Stimulated activated CD8-positive, alpha-beta memory T cell treated with anti-CD3 and anti-CD28 coated beads, Interleukin-4, amount 100 ng/mL, for 24 hours (primary cell): Measurements from ENCODE around the gene MICALL1.

Source experiments
- DNase-seq: peaks from one replicate; pipeline ENCODE4 v3.0.0-alpha.2; 2020; ENCODE audit warnings: low read depth

The MICALL1 gene

GRCh38 chr22:37905534-37906363 lies at the start of gene MICALL1:
Gene MICALL1 (plus strand): TSS chr22:37906297. CDS start chr22:37906423, 126 bp downstream.
- DNase-seq, result peak; percentile 49

- no peak for DNase-seq
Measured at GRCh38 chr22:37860796-37861421, 45.2 kb upstream of the MICALL1 start.

DNA sequence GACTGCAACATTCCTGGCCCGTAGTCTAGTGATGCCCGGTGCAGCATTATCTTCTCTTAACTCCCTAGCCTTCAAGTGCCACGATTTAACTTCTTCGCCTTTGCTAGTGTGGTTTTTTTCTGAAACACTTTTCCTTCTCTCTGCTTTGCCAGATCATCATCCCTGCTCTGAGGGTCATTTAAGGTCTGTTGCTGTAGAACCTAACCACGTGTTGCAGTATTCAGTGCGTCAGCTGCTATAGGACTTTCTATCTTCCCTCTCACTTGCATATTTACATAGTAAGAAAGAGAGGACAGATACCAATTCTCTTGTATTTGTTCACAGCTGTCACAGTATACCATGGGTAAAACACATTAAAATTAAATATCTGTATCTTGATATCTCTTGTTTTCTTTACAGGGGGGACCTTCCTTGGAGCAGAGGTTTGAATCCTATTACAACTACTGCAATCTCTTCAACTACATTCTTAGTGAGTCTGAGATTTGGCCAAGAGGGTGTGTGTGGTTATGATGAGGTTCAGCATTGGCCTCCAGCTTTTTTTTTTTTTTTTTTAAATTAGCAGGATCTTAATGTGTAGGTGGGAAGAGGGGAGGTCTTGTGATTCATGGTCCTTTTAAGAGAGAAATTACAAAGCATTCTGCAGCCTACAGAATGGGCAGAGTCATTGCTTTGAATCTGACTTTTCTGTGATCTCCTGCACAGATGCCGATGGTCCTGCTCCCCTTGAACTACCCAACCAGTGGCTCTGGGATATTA lies 43.3 kb upstream of the MICALL1 start:
- DNase-seq, result no peak

DNA sequence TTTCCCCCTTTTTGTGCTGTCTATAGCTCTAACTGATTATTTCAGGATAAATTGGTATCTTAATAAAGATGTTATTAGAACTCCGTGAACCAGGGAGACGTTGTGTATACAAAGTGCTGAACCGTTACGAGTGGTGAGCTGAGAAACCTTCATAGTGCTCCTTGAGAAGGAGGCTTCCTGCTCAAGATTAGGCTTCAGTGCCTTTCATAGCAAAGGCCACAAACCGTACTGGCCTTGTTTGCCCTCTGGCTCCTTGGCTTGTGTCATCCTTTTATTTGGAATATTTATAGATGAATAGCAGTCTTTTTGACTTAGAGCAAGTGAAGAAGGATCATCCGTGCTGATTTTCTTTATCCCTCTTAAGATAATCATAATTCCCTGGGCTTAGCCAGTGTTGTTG lies 40.6 kb upstream of the MICALL1 start:
- DNase-seq, result no peak

- DNase-seq, result no peak
Measured at GRCh38 chr22:37870273-37870672, 35.8 kb upstream of the MICALL1 start.

GRCh38 chr22:37880668-37881440 lies 25.2 kb upstream of the MICALL1 start:
- no peak for DNase-seq

DNA sequence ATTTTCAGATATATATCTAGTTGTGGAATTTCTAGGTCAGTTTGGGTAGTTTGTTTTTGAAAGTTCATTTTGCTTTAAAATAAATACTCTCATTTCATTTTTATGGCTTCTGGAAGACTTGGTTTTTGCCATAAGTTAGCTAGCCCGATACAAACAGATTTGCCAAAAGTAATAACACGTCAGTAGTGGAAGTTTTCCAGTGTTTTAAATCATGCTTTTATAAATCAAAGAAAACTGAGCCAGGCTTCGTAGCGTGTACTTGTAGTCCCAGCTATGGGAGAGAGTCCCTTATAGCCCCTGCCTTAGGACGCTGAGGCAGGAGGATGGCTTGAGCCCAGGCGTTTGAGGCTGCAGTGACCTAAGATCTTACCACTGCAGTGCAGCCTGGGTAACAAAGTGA lies 21.7 kb upstream of the MICALL1 start:
- no peak for DNase-seq

DNA sequence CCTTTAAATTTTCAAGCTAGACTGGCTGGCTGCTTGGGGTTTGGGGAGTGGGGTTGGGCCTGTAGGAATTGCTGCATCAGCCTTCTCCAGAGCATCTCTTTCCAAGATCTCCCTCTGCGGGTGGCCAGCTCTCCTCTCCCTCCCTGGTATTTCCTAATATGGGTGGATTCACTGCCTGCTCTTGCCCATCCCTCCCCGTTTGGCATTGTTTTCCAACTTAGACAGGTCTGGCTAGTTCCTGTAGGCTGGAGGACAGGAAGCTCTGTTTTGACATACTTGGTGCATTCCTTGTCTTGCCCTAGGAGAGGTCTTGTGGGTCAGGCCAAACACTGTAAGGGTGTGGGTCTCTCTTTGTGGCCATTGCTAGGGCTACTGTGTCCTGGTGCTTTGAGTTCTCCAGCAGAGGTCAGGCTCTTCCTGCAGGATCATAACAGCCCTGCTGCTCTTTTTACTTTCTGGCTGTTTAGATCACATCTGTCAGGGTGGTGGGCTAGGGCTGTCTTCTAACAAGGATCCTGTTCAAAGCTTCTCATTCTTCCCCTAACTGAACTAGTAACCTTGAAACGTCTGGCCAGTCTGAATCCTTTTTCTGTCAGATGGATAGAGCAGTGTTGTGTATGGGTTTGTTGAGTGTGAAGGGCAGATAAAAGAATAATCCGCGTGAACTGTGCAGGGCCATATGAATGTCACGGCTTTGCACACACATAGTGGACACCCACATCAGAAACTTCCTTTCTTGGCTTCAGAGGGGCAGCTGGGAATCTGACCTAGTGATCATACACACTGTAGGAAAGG lies 18.3 kb upstream of the MICALL1 start:
- no peak for DNase-seq

GRCh38 chr22:37891926-37892325 lies 14.2 kb upstream of the MICALL1 start:
- DNase-seq, result no peak

DNA sequence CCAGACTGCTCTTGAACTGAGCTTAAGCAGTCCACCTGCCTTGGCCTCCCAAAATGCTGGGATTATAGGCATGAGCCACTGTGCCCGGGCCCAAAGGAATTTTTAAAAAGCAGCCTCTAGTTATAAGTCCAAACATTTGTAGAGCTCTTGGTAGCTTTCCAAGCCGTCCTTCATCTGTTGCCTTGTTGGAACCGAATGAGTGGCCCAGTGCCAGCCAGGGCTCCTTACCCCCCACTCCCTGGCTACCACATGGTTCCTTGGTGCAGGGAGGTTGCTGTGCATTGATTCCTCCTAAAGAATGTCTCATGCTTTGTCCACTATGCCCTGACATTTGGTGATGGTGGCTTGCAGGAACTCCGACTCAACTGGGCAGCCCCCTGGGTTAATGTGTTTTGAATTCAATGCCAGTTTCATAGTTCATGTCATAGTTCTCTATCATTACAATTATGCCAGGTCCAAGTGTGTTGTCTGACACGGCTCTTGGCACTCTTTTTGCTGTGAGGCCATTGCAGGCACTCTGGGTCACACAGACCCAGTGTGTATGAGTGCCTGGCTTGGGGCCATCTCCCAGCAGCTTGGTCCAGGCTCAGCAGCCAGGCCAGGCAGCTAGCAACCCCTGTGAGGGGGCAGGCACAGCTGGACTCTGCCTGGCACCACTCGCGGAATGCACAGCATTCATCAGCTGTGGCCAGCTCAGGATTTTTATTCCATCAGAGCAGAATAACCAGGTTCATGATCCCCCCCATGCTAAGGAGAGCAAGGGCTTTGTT lies 13.3 kb upstream of the MICALL1 start:
- no peak for DNase-seq

DNA sequence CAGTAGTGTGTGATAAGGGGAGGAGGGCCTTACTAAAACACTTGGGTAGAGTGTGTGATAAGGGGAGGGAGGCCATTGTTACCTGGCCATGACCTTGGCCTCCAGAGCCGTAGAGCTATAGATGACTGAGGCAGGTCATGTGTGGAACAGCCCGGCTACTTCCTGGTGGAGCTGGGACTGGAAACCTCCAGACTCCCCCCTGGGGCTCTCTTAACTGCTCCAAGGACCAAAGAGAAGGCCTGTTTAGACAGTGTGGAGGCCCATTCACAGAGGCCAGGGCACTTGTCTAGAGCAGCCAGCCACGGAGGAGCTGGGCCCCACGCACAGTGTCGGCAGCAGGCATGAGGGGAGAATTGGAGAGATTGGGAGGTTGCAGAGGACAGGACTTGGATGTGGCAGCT lies 12.5 kb upstream of the MICALL1 start:
- no peak for DNase-seq

- no peak for DNase-seq
Measured at GRCh38 chr22:37894939-37895670, 11.0 kb upstream of the MICALL1 start.

DNA sequence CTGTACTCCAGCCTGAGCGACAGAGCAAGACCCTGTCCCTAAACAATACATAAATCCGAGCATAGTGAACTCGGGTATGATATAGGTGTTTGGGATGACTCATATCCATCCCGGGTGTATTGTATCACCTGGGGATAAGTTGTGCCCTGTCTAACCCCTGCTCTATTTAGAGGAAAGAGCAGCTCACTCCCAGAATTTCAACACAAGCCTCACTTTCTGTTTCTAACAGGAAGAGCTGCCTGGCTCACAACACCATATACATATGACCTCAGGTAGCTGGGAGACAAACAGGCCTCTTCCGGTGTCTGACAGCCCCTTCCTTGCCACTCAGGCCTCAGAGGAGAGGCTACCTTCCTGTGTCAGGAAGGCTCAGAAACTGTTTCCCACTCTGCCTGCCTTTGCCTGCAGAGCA lies 9.9 kb upstream of the MICALL1 start:
- no peak for DNase-seq

DNA sequence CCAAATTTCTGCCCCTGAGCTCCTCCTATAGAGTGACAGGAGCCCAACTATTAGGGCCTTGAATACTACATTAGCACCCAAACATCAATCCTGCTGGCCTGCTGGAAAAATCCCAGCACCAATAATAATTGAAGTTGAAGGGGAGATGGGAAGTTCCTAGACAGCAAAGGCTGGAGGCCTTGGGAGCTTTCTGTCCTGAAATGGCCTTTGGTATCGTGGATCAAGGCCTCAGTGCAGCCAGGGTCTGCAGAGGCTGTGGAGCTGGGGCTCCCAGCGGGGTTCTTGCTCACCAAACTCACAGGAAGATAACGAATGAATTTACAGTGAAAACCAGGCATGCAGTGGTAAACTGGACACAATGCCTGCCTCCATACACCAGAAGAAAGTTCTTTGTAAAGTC lies 9.2 kb upstream of the MICALL1 start:
- no peak for DNase-seq

DNA sequence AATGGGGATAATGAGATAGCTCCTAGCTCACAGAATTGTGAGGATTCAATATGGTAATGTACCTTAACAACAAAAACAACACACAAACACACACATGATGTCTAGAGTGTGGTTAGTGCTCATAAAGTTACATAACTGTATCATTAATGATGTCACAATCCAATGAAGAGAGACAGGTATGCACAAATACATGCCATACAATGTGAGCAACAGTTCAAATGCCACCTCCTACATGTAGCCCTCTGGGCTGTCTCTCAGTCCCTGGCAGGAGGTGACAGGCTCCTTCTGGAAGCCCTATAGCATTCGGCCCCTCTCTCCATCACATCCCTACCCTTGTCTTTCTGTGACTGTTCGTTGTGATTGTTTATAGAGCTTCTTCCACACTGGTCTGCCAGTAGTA lies 8.3 kb upstream of the MICALL1 start:
- DNase-seq, result no peak

GRCh38 chr22:37898441-37899181 lies 7.5 kb upstream of the MICALL1 start:
- DNase-seq, result no peak

- DNase-seq, result no peak
Measured at GRCh38 chr22:37904572-37905533, 1.2 kb upstream of the MICALL1 start.
